ENCODE results near the gene STPG3. TPM values are rescaled to one million over a fixed set of nuclear protein-coding genes. Genes with fewer than 3 reads are reported as not detected.

STPG3 gene
- total and polyA plus RNA-seq, 2 of the 13 experiments (the other 11 are each of a cell fraction or from before 2014, with no cell fraction given): not detected

GRCh38 chr9:137241490-137242268, 9.4 kb upstream of the STPG3 start (continued):
- TF ChIP-seq ZSCAN5A (CRISPR knock-in tag; IDR thresholded peaks at IDR 0.05; ENCODE audit: borderline replicate concordance) (0 out of 2 replicates have a peak, but pooled peaks have one; percentile 33), ZNF788 (CRISPR knock-in tag; IDR thresholded peaks at IDR 0.05; ENCODE audit: borderline replicate concordance) (no peak; the same call in 1 of the 2 replicates), SMAD1 (CRISPR knock-in tag; IDR thresholded peaks at IDR 0.05; ENCODE audit: borderline replicate concordance, low read depth) (no peak), SRSF9 (IDR thresholded peaks at IDR 0.05; ENCODE audit: borderline replicate concordance, insufficient read depth, low read depth, low read length, poor library complexity, severe bottlenecking) (no peak), EHMT2 (IDR thresholded peaks at IDR 0.05; ENCODE audit: borderline replicate concordance, low read depth, low read length) (no peak), ZNF850 (CRISPR knock-in tag; conservative IDR thresholded peaks at IDR 0.05) (no peak), ZBTB3 (CRISPR knock-in tag; IDR thresholded peaks at IDR 0.05; ENCODE audit: borderline replicate concordance, low read depth) (no peak), JUNB (CRISPR knock-in tag; IDR thresholded peaks at IDR 0.05; ENCODE audit: borderline replicate concordance) (no peak), ZNF382 (CRISPR knock-in tag; IDR thresholded peaks at IDR 0.05; ENCODE audit: borderline replicate concordance) (no peak), ZNF205 (CRISPR knock-in tag; IDR thresholded peaks at IDR 0.05) (no peak), ZBTB7B (CRISPR knock-in tag; IDR thresholded peaks at IDR 0.05) (peak; percentile 63), ZNF33B (CRISPR knock-in tag; IDR thresholded peaks at IDR 0.05) (peak; percentile 86; the same call in 1 of the 2 replicates), PRDM4 (CRISPR knock-in tag; IDR thresholded peaks at IDR 0.05; ENCODE audit: borderline replicate concordance) (no peak), RXRA (CRISPR knock-in tag; IDR thresholded peaks at IDR 0.05) (peak; percentile 56), FUBP1 (CRISPR knock-in tag; IDR thresholded peaks at IDR 0.05; ENCODE audit: borderline replicate concordance) (no peak), HNRNPUL1 (IDR thresholded peaks at IDR 0.05; ENCODE audit: low read depth, low read length) (no peak)
- TF ChIP-seq, protein P1, sequence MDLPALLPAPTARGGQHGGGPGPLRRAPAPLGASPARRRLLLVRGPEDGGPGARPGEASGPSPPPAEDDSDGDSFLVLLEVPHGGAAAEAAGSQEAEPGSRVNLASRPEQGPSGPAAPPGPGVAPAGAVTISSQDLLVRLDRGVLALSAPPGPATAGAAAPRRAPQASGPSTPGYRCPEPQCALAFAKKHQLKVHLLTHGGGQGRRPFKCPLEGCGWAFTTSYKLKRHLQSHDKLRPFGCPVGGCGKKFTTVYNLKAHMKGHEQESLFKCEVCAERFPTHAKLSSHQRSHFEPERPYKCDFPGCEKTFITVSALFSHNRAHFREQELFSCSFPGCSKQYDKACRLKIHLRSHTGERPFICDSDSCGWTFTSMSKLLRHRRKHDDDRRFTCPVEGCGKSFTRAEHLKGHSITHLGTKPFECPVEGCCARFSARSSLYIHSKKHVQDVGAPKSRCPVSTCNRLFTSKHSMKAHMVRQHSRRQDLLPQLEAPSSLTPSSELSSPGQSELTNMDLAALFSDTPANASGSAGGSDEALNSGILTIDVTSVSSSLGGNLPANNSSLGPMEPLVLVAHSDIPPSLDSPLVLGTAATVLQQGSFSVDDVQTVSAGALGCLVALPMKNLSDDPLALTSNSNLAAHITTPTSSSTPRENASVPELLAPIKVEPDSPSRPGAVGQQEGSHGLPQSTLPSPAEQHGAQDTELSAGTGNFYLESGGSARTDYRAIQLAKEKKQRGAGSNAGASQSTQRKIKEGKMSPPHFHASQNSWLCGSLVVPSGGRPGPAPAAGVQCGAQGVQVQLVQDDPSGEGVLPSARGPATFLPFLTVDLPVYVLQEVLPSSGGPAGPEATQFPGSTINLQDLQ (CRISPR knock-in tag; IDR thresholded peaks at IDR 0.05): no peak

Measured in HepG2 (cell line).